ENCODE measurements around the gene ZNF438. TPM values are rescaled to one million over a fixed set of nuclear protein-coding genes. Genes with fewer than 3 reads are reported as not detected.

Gene ZNF438
- total and polyA plus RNA-seq, 2 of the 8 experiments (the other 6 are each of a cell fraction or from before 2014, with no cell fraction given): 0.95 to 1.7 TPM

DNA sequence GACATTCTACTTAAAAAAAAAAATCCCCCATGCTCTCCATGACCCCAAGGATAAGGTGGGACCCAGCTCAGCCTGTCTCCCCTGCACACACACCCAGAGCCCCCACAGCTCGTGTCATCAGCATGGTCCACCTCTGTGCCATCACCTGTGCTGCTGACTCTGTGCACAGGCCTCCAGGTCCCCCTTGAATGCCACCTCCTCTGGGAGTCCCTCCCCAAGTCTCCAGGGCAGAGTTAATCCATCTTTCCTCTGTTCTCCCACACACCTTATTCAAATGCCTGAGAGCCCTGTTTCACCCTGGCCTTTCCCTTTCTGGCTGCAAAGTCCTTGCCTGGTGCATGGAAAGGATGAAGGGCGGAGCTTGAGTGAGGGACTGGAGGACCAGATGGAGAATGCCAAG is 208.0 kb downstream of the ZNF438 start:
- Histone ChIP-seq H3K4me1 (replicated peaks in 1 of 4; ENCODE audit: control insufficient read depth in 3 of 4, insufficient read depth in 4 of 4, low read length in 3 of 4) (no peaks in the 10 kb centered on the region), H4K5ac (ENCODE audit: insufficient read length, low read depth, low read length) (no peak overlapping the region), H3K79me1 (ENCODE audit: low read depth, low read length) (no peaks in the 10 kb centered on the region), H2BK15ac (ENCODE audit: low read length) (no peak overlapping the region), H3K56ac (replicated peaks; ENCODE audit: insufficient read length, low read depth, low read length) (no peak overlapping the region), H3K18ac (ENCODE audit: extremely low read depth, low read length) (no peak overlapping the region), H3K36me3 (ENCODE audit: control insufficient read depth in 2 of 4, insufficient read depth in 4 of 4, low read length in 3 of 4) (no peaks in the 10 kb centered on the region), H3K27me3 (replicated peaks in 1 of 4; ENCODE audit: control insufficient read depth in 3 of 4, extremely low read depth in 1 of 4, insufficient read depth in 3 of 4, low read length in 3 of 4) (peaks cover 0 to 3% (median 0%) of the 10 kb centered on the region in 4 experiments; a peak in 2 of 7 replicates), H2AFZ (ENCODE audit: low read length) (no peak overlapping the region), H2BK20ac (ENCODE audit: low read length) (no peak overlapping the region), H3K27ac (ENCODE audit: low read depth, low read length) (no peak overlapping the region), H2AK5ac (ENCODE audit: low read depth, low read length) (no peak overlapping the region), H3K4me2 (ENCODE audit: insufficient read depth in 1 of 2, low read depth in 2 of 2, low read length in 2 of 2) (no peak overlapping the region), H3K79me2 (ENCODE audit: control insufficient read depth in 1 of 2, insufficient read depth in 2 of 2, low read length in 2 of 2) (no peaks in the 10 kb centered on the region), H3K23ac (ENCODE audit: insufficient read length) (no peak overlapping the region), H2BK5ac (ENCODE audit: low read depth, low read length) (no peak overlapping the region), H3K9me3 (ENCODE audit: insufficient read depth in 2 of 2, low read depth in 1 of 2, low read length in 1 of 2) (no peaks in the 10 kb centered on the region; a peak in 1 of 4 replicates), H2BK12ac (ENCODE audit: low read depth, low read length) (no peak overlapping the region), H2BK120ac (replicated peaks; ENCODE audit: low read depth, low read length) (no peak overlapping the region), H3K4me3 (ENCODE audit: extremely low read depth in 1 of 4, insufficient read depth in 2 of 4, low read depth in 3 of 4, low read length in 4 of 4) (no peak overlapping the region), H3K9ac (replicated peaks in 1 of 4; ENCODE audit: extremely low read depth in 1 of 4, low read depth in 3 of 4, low read length in 3 of 4) (no peak overlapping the region), H3K14ac (ENCODE audit: insufficient read length) (no peak overlapping the region), H4K91ac (replicated peaks; ENCODE audit: insufficient read length, low read length) (no peak overlapping the region), H3K4ac (replicated peaks; ENCODE audit: insufficient read length, low read depth, low read length) (no peak overlapping the region), H3K23me2 (ENCODE audit: low read depth, low read length) (no peaks in the 10 kb centered on the region), H4K20me1 (replicated peaks in 1 of 2; ENCODE audit: control insufficient read depth in 1 of 2, insufficient read depth in 2 of 2, low read length in 2 of 2) (no peaks in the 10 kb centered on the region), H4K8ac (ENCODE audit: extremely low read depth, insufficient read depth, low read length) (no peak overlapping the region)
- DNase-seq (ENCODE audit: low read depth in 1 of 2, low spot score in 2 of 2) (no peak), FAIRE-seq (no peak)
- ChIA-PET POLR2A (ENCODE audit: partially characterized antibody) (no interaction called here), CTCF (ENCODE audit: partially characterized antibody) (interaction anchor here (1.0 to 1.1 kb wide), 2 partner anchors 12 to 72 kb away, joined by 3 read pairs; no protein-coding TSS in a partner anchor)
- WGBS, 2 experiments (ENCODE audit: extremely low coverage in 1 of 2, insufficient coverage in 1 of 2, insufficient read length in 1 of 2, insufficient replicate concordance in 2 of 2, low coverage in 1 of 2, low lambda C conversion rate in 2 of 2, missing lambda C conversion rate in 1 of 2): 100% methylated on average over 2 of the region's 2 CpGs; no CpG with 5 or more reads in 1 of the 2 experiments
- TF ChIP-seq SP2 (IDR thresholded peaks at IDR 0.05; ENCODE audit: low read length) (no peak), EGR1 (IDR thresholded peaks at IDR 0.05; ENCODE audit: borderline replicate concordance, low read depth, low read length) (no peak), RAD21 (IDR thresholded peaks at IDR 0.05 in 1 of 2, conservative IDR thresholded peaks at IDR 0.05 in 1 of 2; ENCODE audit: low read depth in 2 of 2, low read length in 2 of 2) (no peak), MAX (IDR thresholded peaks at IDR 0.05) (no peak), RFX5 (IDR thresholded peaks at IDR 0.05; ENCODE audit: borderline replicate concordance, low read depth, low read length) (no peak), POU5F1 (IDR thresholded peaks at IDR 0.05; ENCODE audit: low read depth, low read length) (no peak), GTF2F1 (IDR thresholded peaks at IDR 0.05; ENCODE audit: borderline replicate concordance, low read depth, low read length) (no peak), BCL11A (IDR thresholded peaks at IDR 0.05; ENCODE audit: low read depth in 2 of 2, low read length in 2 of 2) (no peak), CBX8 (IDR thresholded peaks at IDR 0.05; ENCODE audit: borderline replicate concordance, low read depth, low read length) (no peak), KDM5A (IDR thresholded peaks at IDR 0.05; ENCODE audit: low read length) (no peak), SAP30 (IDR thresholded peaks at IDR 0.05; ENCODE audit: insufficient read depth, insufficient replicate concordance, low read length) (no peak), EZH2 (IDR thresholded peaks at IDR 0.05; ENCODE audit: low read depth, low read length, severe bottlenecking) (no peak), RBBP5 (IDR thresholded peaks at IDR 0.05; ENCODE audit: borderline replicate concordance, low read depth, low read length) (no peak), JUND (IDR thresholded peaks at IDR 0.05; ENCODE audit: low read length) (no peak)
